C4-2B (cell line): Measurements from ENCODE around the gene CABP4.

Experiments
- H3K27ac ChIP-seq: fragments of 450-650 bp; 2 replicates; pipeline ENCODE4 v1.5.1; 2017
- ZFX ChIP-seq: fragments of 450-650 bp; IDR thresholded peaks from 2 replicates; pipeline ENCODE4 v1.6.1; 2017
- TF ChIP-seq, protein P1 (sequence below): fragments of 450-650 bp; conservative IDR thresholded peaks from 2 replicates; pipeline ENCODE4 v1.5.1; 2017; ENCODE audit warnings: mild to moderate bottlenecking

CABP4 gene

DNA sequence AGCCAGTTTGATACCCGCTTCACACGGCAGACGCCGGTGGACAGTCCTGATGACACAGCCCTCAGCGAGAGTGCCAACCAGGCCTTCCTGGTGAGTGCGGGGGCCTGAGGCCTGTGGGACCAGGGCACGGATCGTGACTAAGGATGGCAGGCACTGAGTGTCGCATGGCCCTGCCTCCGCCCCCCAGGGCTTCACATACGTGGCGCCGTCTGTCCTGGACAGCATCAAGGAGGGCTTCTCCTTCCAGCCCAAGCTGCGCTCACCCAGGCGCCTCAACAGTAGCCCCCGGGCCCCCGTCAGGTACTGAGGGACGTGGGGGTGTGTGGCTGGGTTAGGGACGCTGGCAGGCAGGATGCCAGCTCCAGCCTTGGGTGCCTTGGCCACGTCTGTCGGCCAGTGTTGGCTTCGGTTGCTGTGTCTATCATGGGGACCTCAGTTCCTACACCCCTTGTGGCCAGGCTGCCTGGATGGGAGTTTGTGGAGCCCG lies 20.7 kb upstream of the CABP4 start:
- TF ChIP-seq ZFX, result no peak
- TF ChIP-seq, protein P1, sequence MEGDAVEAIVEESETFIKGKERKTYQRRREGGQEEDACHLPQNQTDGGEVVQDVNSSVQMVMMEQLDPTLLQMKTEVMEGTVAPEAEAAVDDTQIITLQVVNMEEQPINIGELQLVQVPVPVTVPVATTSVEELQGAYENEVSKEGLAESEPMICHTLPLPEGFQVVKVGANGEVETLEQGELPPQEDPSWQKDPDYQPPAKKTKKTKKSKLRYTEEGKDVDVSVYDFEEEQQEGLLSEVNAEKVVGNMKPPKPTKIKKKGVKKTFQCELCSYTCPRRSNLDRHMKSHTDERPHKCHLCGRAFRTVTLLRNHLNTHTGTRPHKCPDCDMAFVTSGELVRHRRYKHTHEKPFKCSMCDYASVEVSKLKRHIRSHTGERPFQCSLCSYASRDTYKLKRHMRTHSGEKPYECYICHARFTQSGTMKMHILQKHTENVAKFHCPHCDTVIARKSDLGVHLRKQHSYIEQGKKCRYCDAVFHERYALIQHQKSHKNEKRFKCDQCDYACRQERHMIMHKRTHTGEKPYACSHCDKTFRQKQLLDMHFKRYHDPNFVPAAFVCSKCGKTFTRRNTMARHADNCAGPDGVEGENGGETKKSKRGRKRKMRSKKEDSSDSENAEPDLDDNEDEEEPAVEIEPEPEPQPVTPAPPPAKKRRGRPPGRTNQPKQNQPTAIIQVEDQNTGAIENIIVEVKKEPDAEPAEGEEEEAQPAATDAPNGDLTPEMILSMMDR, result no peak
- H3K27ac ChIP-seq, result no peak overlapping the region

- H3K27ac ChIP-seq, result no peak overlapping the region
- TF ChIP-seq, protein P1, result no peak
- no peak for TF ChIP-seq ZFX
These were observed 20.0 kb upstream of the CABP4 start for GRCh38 chr11:67435031-67435726.

DNA sequence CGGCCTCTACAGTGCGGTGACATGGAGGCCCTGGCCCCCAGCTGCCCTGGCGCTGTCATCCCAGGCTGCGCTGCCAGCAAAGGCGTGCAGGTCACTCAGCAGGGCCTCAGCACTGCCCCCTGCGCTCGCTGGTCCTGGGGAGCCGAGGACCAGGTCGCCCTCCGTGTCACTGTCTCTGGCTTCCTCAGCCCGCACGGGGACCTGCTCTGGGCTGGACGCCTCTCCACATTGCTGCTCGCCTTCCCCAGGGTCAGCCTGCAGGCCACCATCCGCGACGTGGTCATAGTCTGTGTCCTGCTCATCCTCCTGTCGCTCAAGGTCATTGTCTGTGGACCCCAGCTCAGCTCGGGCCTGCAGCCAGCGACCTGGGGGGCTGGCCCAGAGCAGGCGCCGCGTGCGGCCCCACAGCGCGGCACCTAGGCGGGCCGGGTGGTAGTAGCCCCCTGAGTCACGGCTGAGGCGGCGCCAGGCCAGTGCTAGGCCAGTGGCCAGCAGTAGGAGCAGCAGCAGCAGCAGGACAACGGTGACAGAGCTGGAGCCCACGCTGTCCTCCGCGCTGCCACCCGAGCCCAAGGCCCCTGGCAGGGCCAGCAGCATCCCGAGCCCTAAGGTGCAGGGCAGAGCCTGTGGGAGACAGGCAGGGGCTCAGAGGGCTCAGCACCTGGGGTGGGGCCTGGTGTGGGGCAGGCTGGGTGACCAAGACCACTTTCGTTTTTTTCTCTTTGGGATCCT lies 19.3 kb upstream of the CABP4 start:
- TF ChIP-seq, protein P1, result no peak
- TF ChIP-seq ZFX, result no peak
- no peak overlapping the region for H3K27ac ChIP-seq

DNA sequence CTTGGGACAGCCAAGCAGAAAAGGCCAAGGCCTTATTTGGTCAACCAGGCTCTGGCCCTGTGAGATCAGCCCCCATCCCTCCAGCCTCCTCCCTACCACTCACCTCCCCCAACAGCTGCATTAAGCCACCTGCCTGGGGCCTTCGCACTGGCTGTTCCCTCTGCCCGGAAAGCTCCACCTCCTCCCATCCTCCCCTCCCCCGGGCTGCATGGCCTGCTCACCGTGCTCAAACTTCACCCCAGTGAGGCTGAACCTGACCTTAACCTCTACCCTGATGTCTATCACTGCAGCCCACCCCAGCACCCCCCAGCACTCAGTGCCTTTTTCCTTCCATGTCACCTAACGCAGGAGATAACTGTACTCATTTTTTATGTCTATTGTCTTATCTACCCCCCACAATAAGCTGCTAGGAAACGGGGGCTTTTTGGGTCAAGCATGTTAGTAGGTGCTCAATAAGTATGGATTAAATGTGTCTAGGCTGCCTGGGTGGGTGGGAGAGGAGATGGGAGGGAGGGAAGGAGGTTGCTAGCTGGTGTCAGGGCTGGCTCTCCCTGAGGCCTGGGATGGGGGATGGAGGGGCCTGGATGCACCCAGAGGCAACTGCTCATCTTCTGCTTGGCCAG lies 18.6 kb upstream of the CABP4 start:
- H3K27ac ChIP-seq, result no peak overlapping the region
- TF ChIP-seq ZFX, result no peak
- TF ChIP-seq, protein P1, result no peak

DNA sequence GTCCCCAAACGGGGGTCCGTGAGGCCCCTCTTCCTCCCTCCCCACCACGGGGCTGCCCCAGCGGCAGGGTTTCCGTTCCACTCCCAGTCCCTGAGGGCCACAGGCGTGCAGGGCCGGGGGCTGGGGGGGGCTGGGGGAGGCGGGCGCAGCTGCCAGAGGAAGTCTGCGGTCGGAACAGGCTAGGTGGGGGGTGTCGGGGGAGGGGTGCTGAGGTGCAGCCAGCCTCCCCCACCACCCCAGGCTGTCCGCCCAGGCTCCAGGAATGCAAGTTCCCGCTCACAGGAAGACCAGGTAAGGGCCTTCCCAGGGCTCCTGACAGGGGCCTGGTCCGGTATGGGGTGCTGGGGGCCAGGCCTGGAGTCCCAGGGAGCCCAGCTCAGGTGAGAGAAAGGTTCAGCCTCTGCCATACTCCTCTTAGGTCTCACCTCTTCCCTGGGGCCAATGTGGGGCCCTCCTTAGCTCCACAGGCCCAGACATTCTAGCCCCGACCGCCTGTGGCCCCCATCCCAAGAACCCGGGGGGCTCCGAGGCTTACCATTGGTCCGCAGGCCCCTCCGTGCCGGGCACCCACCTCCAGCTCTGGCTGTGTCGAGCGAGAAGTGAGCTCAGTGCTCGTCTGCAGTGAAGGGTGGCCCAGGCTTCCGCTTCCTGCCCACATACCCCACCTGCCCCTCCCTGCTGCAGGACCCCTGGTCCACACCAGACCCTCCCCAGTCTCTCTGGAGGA lies 17.9 kb upstream of the CABP4 start, which contains the start of gene PTPRCAP:
Gene PTPRCAP, minus strand, starts transcription at position 601 of the 727 bp plus-strand sequence. Its CDS starts 63 bp downstream, at position 538.
- H3K27ac ChIP-seq, result no peak within 1 kb of the TSS
- TF ChIP-seq, protein P1, result no peak
- TF ChIP-seq ZFX, result no peak

- no peak for TF ChIP-seq ZFX
- TF ChIP-seq, protein P1, result no peak
- no peak overlapping the region for H3K27ac ChIP-seq
These were observed 17.4 kb upstream of the CABP4 start for GRCh38 chr11:67437809-67438157.
